Keratinocyte (primary cell): ENCODE results near the gene HDAC9.

Source experiments
- EZH2 ChIP-seq: IDR thresholded peaks from one replicate; pipeline ENCODE4 v1.6.1; 2012; ENCODE audit warnings: inconsistent platforms, mild to moderate bottlenecking, low read length, moderate library complexity
- TF ChIP-seq, protein P1 (sequence below), 3 experiments: IDR thresholded peaks in 1 of 3; conservative IDR thresholded peaks in 1 of 3; optimal IDR thresholded peaks in 1 of 3; 2 replicates in 2 of 3; 3 replicates in 1 of 3; pipeline versions ENCODE3 to v1.5.1; 2011; ENCODE audit warnings: low read length in 3 of 3, mild to moderate bottlenecking in 3 of 3, moderate library complexity in 2 of 3, control low read depth in 1 of 3, inconsistent platforms in 1 of 3; ENCODE audit not compliant: insufficient read depth in 2 of 3; ENCODE audit errors: extremely low read depth in 1 of 3

DNA sequence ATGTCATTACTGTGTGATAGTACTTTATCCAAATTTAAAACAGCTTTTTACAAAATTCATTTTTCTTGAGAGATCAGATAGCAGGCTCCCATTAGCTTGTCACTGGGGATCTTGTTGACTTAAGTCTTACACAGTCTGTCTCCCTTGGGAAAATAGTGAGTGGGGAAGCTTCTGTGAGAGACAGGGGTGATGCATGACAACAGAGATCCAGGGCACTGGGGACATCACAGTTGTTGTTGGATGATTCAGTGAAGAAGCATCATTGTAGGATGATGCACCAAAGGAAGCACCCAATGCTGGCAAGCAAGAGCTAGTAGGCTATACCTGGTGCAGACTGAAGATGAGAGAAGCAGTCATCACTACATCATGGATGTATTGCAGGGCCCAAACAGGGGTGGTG lies 284.7 kb downstream of the HDAC9 start:
- TF ChIP-seq, protein P1, sequence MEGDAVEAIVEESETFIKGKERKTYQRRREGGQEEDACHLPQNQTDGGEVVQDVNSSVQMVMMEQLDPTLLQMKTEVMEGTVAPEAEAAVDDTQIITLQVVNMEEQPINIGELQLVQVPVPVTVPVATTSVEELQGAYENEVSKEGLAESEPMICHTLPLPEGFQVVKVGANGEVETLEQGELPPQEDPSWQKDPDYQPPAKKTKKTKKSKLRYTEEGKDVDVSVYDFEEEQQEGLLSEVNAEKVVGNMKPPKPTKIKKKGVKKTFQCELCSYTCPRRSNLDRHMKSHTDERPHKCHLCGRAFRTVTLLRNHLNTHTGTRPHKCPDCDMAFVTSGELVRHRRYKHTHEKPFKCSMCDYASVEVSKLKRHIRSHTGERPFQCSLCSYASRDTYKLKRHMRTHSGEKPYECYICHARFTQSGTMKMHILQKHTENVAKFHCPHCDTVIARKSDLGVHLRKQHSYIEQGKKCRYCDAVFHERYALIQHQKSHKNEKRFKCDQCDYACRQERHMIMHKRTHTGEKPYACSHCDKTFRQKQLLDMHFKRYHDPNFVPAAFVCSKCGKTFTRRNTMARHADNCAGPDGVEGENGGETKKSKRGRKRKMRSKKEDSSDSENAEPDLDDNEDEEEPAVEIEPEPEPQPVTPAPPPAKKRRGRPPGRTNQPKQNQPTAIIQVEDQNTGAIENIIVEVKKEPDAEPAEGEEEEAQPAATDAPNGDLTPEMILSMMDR (optimal IDR thresholded peaks at IDR 0.05 in 1 of 3, IDR thresholded peaks at IDR 0.05 in 1 of 3, conservative IDR thresholded peaks at IDR 0.05 in 1 of 3; ENCODE audit: extremely low read depth in 1 of 3, insufficient read depth in 2 of 3, low read length in 3 of 3) = no peak
- no peak for TF ChIP-seq EZH2
